ENCODE measurements around the gene SF3A1. TPM values are rescaled to one million over a fixed set of nuclear protein-coding genes. Genes with fewer than 3 reads are reported as not detected.

Gene SF3A1
- total RNA-seq, 1 experiment from 2014 or later, result 167 TPM

- Mint-ChIP-seq H3K36me3 (ENCODE audit: insufficient read depth, unreplicated experiment) (peaks cover 3% of the 10 kb centered on the region), H3K27me3 (ENCODE audit: insufficient read depth, unreplicated experiment) (no peaks in the 10 kb centered on the region), H3K4me1 (ENCODE audit: insufficient read depth, unreplicated experiment) (peaks cover 23% of the 10 kb centered on the region), H3K27ac (ENCODE audit: low read depth, unreplicated experiment) (peak overlapping the region; percentile 78), H3K4me3 (ENCODE audit: unreplicated experiment) (peak overlapping the region; percentile 71), H3K9me3 (ENCODE audit: unreplicated experiment) (no peaks in the 10 kb centered on the region)
- peak; percentile 86 for DNase-seq (ENCODE audit: unreplicated experiment)
- CTCF ChIA-PET, result interaction anchor here (0.6 to 4.0 kb wide), 5 partner anchors 19 to 221 kb away, joined by 4 to 43 read pairs (median 4); partner anchors contain the start of gene CASTOR1
- BruUV-seq (replicated peaks), result no TSS peak
- intact Hi-C loops (cut with micrococcal nuclease), result no loop called here
- POLR2A ChIA-PET, result interaction anchor here (0.6 to 7.5 kb wide), 8 partner anchors 12 to 72 kb away, joined by 3 to 109 read pairs (median 4); partner anchors contain the start of genes CASTOR1, CCDC157 and SF3A1
- no peak for TF ChIP-seq CTCF (IDR thresholded peaks at IDR 0.05; ENCODE audit: unreplicated experiment)
These were observed 31.5 kb downstream of the SF3A1 start for GRCh38 chr22:30325065-30325720.

GRCh38 chr22:30324014-30324730, 32.5 kb downstream of the SF3A1 start:
- no TSS peak for BruUV-seq (replicated peaks)
- Mint-ChIP-seq H3K4me1 (ENCODE audit: insufficient read depth, unreplicated experiment) (peaks cover 23% of the 10 kb centered on the region), H3K4me3 (ENCODE audit: unreplicated experiment) (peak overlapping the region; percentile 21), H3K9me3 (ENCODE audit: unreplicated experiment) (no peaks in the 10 kb centered on the region), H3K36me3 (ENCODE audit: insufficient read depth, unreplicated experiment) (no peaks in the 10 kb centered on the region), H3K27me3 (ENCODE audit: insufficient read depth, unreplicated experiment) (no peaks in the 10 kb centered on the region), H3K27ac (ENCODE audit: low read depth, unreplicated experiment) (no peak overlapping the region)
- POLR2A ChIA-PET, result interaction anchor here (0.6 to 7.5 kb wide), 5 partner anchors 11 to 34 kb away, joined by 3 to 109 read pairs (median 10); partner anchors contain the start of genes CASTOR1, CCDC157 and SF3A1
- intact Hi-C loops (cut with micrococcal nuclease), result no loop called here
- no peak for DNase-seq (ENCODE audit: unreplicated experiment)
- TF ChIP-seq CTCF (IDR thresholded peaks at IDR 0.05; ENCODE audit: unreplicated experiment), result no peak
- CTCF ChIA-PET, result interaction anchor here (0.5 to 3.5 kb wide), 12 partner anchors 18 to 645 kb away, joined by 3 to 12 read pairs (median 4); no protein-coding TSS in a partner anchor

- CTCF ChIA-PET, result interaction anchor here (0.7 to 3.5 kb wide), 4 partner anchors 32 to 383 kb away, joined by 3 to 12 read pairs (median 4); no protein-coding TSS in a partner anchor
- POLR2A ChIA-PET, result interaction anchor here (0.7 to 7.5 kb wide), 4 partner anchors 10 to 33 kb away, joined by 3 to 109 read pairs (median 23); partner anchors contain the start of gene CASTOR1
- no peak overlapping the region for H3K27ac Mint-ChIP-seq (ENCODE audit: low read depth, unreplicated experiment)
- BruUV-seq (replicated peaks), result no TSS peak
- peaks cover 27% of the 10 kb centered on the region for H3K4me1 Mint-ChIP-seq (ENCODE audit: insufficient read depth, unreplicated experiment)
- no peaks in the 10 kb centered on the region for H3K27me3 Mint-ChIP-seq (ENCODE audit: insufficient read depth, unreplicated experiment)
- H3K9me3 Mint-ChIP-seq (ENCODE audit: unreplicated experiment), result no peaks in the 10 kb centered on the region
- H3K36me3 Mint-ChIP-seq (ENCODE audit: insufficient read depth, unreplicated experiment), result peaks cover 2% of the 10 kb centered on the region
- H3K4me3 Mint-ChIP-seq (ENCODE audit: unreplicated experiment), result no peak overlapping the region
- intact Hi-C loops (cut with micrococcal nuclease), result no loop called here
- TF ChIP-seq CTCF (IDR thresholded peaks at IDR 0.05; ENCODE audit: unreplicated experiment), result no peak
- DNase-seq (ENCODE audit: unreplicated experiment), result no peak
These were observed 33.4 kb downstream of the SF3A1 start for GRCh38 chr22:30323246-30323645.

- H3K4me1 Mint-ChIP-seq (ENCODE audit: insufficient read depth, unreplicated experiment), result peaks cover 23% of the 10 kb centered on the region
- H3K27ac Mint-ChIP-seq (ENCODE audit: low read depth, unreplicated experiment), result no peak overlapping the region
- ChIA-PET CTCF (interaction anchor here (0.6 to 3.5 kb wide), 2 partner anchors 34 to 66 kb away, joined by 5 to 12 read pairs; no protein-coding TSS in a partner anchor), POLR2A (interaction anchor here (0.7 to 1.7 kb wide), 2 partner anchors 32 to 63 kb away, joined by 3 read pairs; partner anchors contain the start of gene CASTOR1)
- no TSS peak for BruUV-seq (replicated peaks)
- intact Hi-C loops (cut with micrococcal nuclease), result no loop called here
- no peak for DNase-seq (ENCODE audit: unreplicated experiment)
- no peak for TF ChIP-seq CTCF (IDR thresholded peaks at IDR 0.05; ENCODE audit: unreplicated experiment)
- H3K36me3 Mint-ChIP-seq (ENCODE audit: insufficient read depth, unreplicated experiment), result peaks cover 4% of the 10 kb centered on the region
- no peaks in the 10 kb centered on the region for H3K9me3 Mint-ChIP-seq (ENCODE audit: unreplicated experiment)
- H3K27me3 Mint-ChIP-seq (ENCODE audit: insufficient read depth, unreplicated experiment), result no peaks in the 10 kb centered on the region
- H3K4me3 Mint-ChIP-seq (ENCODE audit: unreplicated experiment), result no peak overlapping the region
These were observed 35.2 kb downstream of the SF3A1 start for GRCh38 chr22:30321461-30321860.

Data from MCF 10A (cell line).